HUES6 (cell line): ENCODE results near the gene PDE4D.
A peak's percentile ranks its signal among the peaks of the same experiment; 100 is the strongest.

Source experiments
- H3K27ac ChIP-seq: 2 replicates; pipeline ENCODE4 v1.7.0; 2013; ENCODE audit warnings: low read depth, mild to moderate bottlenecking, low read length, inconsistent platforms
- H3K27me3 ChIP-seq: 2 replicates; pipeline ENCODE4 v1.6.1; 2013; ENCODE audit warnings: low read length; ENCODE audit not compliant: control insufficient read depth, insufficient read depth
- H3K36me3 ChIP-seq: 2 replicates; pipeline ENCODE4 v1.6.1; 2013; ENCODE audit warnings: low read length; ENCODE audit not compliant: control insufficient read depth, insufficient read depth
- H3K4me1 ChIP-seq: 2 replicates; pipeline ENCODE4 v1.6.1; 2013; ENCODE audit warnings: low read length; ENCODE audit not compliant: control insufficient read depth, insufficient read depth
- H3K4me3 ChIP-seq: 2 replicates; pipeline ENCODE4 v1.5.1; 2013; ENCODE audit warnings: low read depth, low read length
- H3K9ac ChIP-seq: one replicate; pipeline ENCODE4 v1.6.1; 2013; ENCODE audit warnings: mild to moderate bottlenecking, low read length
- H3K9me3 ChIP-seq: 2 replicates; pipeline ENCODE4 v1.6.1; 2013; ENCODE audit warnings: low read depth, low read length; ENCODE audit not compliant: control insufficient read depth, insufficient read depth

Gene PDE4D

DNA sequence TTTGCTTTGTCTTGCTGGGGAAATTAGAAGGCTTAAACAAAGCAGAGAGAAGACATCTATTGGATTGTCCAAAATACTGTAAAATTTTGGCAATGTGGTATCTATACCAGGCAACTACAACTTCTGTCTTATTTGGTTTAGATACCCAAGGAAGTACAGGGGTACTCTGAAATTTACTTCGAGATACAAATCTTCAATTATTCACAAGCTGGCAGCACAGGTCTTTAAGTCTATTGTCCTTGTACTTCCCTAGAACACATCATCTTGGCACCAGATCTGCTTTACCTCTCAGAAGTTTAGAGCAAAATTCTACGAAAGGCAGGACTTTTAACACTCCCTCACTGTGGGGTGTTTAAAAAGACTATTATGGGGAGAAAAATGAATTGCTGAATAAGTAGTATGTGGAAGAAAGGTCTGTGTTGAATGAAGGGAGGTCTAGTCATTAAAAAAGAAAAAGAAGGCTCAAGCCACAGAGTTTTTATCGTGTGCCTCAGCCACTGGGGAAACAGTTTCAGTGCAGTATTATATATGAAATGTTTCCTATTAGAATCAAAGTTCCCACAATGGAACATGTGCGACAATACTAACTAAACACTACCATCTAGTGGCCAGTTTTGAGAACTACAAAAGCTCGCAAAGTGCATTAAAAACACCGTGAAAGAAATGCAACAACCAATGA, 93.7 kb downstream of the PDE4D start:
- no peak overlapping the region for H3K27ac ChIP-seq
- H3K36me3 ChIP-seq: no peaks in the 10 kb centered on the region
- peak overlapping the region; percentile 30; the same call in 1 of the 2 replicates for H3K4me3 ChIP-seq
- H3K9me3 ChIP-seq: no peaks in the 10 kb centered on the region
- no peak overlapping the region for H3K9ac ChIP-seq
- H3K27me3 ChIP-seq: no peaks in the 10 kb centered on the region
- H3K4me1 ChIP-seq: peaks cover 15% of the 10 kb centered on the region

DNA sequence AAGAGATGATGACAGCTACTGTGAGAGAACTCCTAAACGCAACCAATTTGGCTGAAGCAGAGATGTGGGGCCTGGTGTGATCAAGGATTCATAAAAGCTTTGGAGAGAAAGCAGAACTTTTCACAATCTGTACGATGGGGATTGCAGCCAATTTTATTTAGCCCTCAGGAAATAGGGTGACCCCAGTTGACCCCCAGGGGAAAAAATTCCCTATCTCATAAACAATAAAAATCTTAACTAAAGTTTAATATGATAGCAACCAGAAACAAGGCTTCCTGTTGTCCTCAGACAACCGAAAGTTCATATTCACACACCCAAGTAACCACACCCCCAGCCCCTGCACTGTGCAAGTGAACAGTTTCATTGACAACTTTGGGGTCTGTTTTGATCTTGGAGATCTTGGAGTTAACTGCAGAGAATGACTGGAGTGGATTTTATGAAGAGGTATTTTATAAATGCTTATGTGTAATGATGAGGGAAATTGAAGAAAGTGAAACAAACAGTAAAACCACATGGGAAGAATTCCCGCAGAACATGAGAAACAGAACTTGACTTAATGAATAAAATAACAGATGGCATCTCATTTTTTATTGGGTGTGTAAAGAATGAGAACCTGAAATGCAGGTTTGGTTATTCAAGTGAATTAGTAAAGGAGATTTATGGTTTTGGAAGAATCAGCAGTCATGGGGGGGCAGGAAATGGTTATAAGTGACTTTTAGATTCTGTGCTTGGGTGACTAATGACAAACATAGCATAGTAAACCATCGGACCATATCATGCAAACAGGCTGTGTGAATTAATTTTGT, 94.5 kb downstream of the PDE4D start:
- Histone ChIP-seq H3K27ac (no peak overlapping the region), H3K27me3 (no peaks in the 10 kb centered on the region), H3K4me3 (no peak overlapping the region), H3K4me1 (peaks cover 18% of the 10 kb centered on the region), H3K36me3 (no peaks in the 10 kb centered on the region), H3K9ac (no peak overlapping the region), H3K9me3 (no peaks in the 10 kb centered on the region)

DNA sequence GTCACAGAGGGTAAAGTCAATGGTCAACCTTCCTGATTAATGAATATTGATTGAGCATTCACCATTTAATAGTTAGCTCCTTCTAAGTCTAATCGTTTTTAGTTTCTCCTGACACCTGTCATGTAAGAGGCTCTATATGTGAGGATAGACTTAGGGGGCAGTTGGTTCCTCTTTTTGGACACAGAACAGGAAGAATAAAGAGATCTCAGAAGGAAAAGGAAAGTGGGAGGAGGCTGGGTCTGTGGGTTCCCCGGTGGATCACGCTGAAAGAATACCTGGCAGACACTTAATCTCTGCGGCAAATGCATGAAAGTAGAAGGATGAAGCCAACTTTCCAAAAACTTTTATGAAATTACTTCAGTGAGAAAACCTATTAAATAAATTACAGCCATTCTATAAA, 98.4 kb downstream of the PDE4D start:
- H3K4me1 ChIP-seq: peaks cover 17% of the 10 kb centered on the region
- H3K4me3 ChIP-seq: no peak overlapping the region
- H3K27me3 ChIP-seq: no peaks in the 10 kb centered on the region
- H3K9me3 ChIP-seq: no peaks in the 10 kb centered on the region
- H3K27ac ChIP-seq: no peak overlapping the region
- no peak overlapping the region for H3K9ac ChIP-seq
- no peaks in the 10 kb centered on the region for H3K36me3 ChIP-seq

DNA sequence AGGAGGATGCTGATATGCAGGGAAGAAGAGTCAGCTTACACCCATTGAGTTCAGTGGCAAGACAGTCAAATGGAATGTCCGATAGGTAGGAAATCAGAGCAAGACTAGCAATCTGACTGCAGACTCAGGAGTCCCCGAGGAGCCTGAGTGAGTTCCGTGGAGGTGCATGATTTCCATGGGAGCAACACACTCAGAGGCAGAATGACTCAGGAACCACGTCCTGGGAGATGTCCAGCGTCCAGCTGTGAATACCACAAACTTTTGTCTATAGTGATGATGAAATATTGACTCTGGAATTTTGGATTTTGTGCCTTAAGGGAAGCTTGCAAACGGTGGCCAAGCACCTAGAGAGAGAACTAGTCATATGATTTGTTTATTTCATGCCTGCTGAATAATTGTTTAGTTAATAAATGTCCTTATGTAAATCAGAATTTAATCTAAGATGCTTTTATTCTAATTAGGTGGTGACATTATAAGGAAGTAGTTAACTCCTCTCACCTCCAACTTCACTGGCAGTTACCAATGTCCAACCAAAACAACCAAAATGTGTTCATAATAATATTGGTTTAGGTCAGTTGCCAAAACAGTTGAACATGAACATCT, 100.4 kb downstream of the PDE4D start:
- H3K4me3 ChIP-seq: no peak overlapping the region
- no peaks in the 10 kb centered on the region for H3K36me3 ChIP-seq
- no peak overlapping the region for H3K9ac ChIP-seq
- no peak overlapping the region for H3K27ac ChIP-seq
- H3K27me3 ChIP-seq: no peaks in the 10 kb centered on the region
- no peaks in the 10 kb centered on the region for H3K9me3 ChIP-seq
- peaks cover 18% of the 10 kb centered on the region; the same call in 1 of the 2 replicates for H3K4me1 ChIP-seq

DNA sequence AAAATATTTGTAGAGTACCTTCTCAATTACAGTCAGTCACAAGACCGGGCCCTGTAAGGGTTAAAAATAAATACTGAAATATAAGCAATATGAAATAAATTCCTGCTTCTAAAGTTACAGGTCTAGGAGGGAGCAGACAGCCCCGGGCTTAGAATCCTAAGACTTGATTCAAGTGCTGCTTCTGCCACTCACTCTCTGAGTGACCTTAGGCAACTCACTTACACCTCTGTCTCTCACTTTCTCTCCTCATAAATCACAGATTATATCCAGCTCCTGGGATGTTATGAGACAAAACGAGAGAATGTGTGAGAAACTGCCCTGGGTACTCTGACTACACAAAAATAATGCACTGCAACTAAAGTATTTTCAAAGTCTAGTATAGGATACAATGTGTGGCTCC, 101.9 kb downstream of the PDE4D start:
- Histone ChIP-seq H3K9me3 (no peaks in the 10 kb centered on the region), H3K27ac (no peak overlapping the region), H3K4me1 (peaks cover 18% of the 10 kb centered on the region; the same call in 1 of the 2 replicates), H3K27me3 (no peaks in the 10 kb centered on the region), H3K36me3 (no peaks in the 10 kb centered on the region), H3K4me3 (no peak overlapping the region), H3K9ac (no peak overlapping the region)

DNA sequence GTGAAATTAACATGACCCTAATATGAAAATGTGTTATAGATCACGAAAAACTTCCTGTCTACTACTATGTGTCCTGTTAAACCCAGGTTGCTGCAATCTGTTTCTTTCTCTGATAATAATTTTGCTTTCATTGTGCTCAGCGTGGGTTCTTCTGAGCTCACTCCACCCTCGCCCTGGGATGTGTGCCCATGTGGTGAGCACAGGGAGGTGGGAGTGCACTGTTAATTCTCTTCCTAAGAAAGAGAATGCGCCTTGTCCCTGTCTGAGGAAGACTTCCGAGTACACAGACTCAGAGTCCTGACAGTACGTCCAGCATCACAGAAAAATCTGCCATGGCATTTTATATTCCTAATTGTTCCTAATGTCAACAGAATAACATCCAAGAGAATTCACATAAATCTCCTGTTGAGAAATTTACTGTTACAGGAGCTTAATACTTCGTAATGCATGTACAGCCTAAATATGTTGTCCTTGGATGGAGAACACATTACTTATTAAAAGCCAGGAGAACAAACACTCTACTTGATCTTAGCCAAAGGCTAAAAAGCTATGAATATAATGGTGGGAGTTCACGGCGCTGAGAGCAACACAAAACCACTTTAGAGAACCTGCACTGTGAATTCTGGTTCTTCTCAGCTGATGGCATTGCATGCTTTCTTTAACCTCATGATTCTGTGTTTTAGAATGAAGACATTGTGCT, 102.6 kb downstream of the PDE4D start:
- no peaks in the 10 kb centered on the region for H3K9me3 ChIP-seq
- H3K27ac ChIP-seq: no peak overlapping the region
- no peaks in the 10 kb centered on the region for H3K27me3 ChIP-seq
- no peak overlapping the region for H3K4me3 ChIP-seq
- no peaks in the 10 kb centered on the region for H3K36me3 ChIP-seq
- no peak overlapping the region for H3K9ac ChIP-seq
- H3K4me1 ChIP-seq: peaks cover 18% of the 10 kb centered on the region; the same call in 1 of the 2 replicates

DNA sequence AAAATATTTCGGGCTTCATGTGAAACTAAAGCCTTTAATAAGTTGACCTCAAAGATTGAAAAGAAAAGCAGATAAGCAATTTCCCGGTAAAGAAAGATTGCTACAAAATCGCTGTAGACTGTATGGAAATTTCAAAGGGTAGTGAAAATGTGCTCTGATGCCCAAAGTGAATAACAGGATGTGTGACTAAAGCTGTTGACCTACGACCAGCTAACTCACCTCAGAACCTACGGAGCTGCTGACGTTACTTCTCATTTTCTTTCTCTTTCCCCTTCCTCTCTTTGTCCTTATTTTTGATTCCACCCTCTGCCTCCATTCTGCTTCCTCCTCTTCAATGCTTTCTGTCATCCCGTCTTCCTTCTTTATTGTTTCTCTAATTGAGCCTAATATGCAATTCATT, 103.2 kb downstream of the PDE4D start:
- no peak overlapping the region for H3K27ac ChIP-seq
- H3K36me3 ChIP-seq: no peaks in the 10 kb centered on the region
- H3K4me3 ChIP-seq: no peak overlapping the region

DNA sequence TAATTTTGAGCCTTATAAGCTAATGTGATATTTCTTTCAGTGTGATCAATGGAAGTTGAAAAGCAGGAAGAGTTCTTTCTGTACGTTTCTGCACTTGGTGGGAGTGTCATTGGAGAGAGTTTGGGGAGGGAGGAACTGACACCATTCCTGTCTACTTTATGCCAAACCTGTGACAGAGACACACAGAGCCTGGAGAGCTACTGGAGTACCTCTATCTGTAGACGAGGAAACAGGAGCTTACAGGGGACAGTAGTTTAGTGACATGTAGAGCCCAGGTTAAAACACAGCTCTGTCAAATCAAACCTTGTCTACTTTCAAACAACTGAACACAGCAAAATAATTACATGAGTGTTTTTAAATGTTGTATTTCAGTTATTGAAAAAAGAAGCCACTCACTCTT, 103.6 kb downstream of the PDE4D start:
- Histone ChIP-seq H3K27ac (no peak overlapping the region), H3K9me3 (no peaks in the 10 kb centered on the region), H3K27me3 (no peaks in the 10 kb centered on the region), H3K4me1 (peaks cover 18% of the 10 kb centered on the region; the same call in 1 of the 2 replicates), H3K9ac (no peak overlapping the region), H3K4me3 (no peak overlapping the region), H3K36me3 (no peaks in the 10 kb centered on the region)

More for the DNA sequence above, 103.2 kb downstream of the PDE4D start:
- Histone ChIP-seq H3K4me1 (peaks cover 18% of the 10 kb centered on the region; the same call in 1 of the 2 replicates), H3K9ac (no peak overlapping the region), H3K27me3 (no peaks in the 10 kb centered on the region), H3K9me3 (no peaks in the 10 kb centered on the region)

DNA sequence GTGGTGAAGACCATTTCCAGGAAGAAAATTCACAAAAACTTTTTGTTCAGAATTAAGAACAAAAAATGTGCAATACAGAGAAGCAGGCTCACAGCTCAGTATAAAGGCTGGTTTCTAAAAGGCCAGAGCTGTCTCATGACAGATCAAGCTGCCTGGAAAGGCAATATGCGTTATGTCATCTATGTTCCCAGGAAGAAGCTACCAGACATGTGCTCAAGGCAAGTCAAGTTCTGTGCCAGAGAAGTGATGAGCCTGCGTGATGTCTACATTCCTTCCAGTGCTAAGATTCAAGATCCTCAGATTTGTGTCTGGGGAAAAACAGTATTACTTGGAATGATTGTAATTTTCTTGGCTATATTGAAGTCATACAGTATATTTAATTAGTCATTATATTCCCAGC, 104.3 kb downstream of the PDE4D start:
- no peaks in the 10 kb centered on the region for H3K9me3 ChIP-seq
- H3K4me1 ChIP-seq: peaks cover 16% of the 10 kb centered on the region; the same call in 1 of the 2 replicates
- no peaks in the 10 kb centered on the region for H3K36me3 ChIP-seq
- H3K9ac ChIP-seq: no peak overlapping the region
- no peaks in the 10 kb centered on the region for H3K27me3 ChIP-seq
- no peak overlapping the region for H3K27ac ChIP-seq
- no peak overlapping the region for H3K4me3 ChIP-seq

DNA sequence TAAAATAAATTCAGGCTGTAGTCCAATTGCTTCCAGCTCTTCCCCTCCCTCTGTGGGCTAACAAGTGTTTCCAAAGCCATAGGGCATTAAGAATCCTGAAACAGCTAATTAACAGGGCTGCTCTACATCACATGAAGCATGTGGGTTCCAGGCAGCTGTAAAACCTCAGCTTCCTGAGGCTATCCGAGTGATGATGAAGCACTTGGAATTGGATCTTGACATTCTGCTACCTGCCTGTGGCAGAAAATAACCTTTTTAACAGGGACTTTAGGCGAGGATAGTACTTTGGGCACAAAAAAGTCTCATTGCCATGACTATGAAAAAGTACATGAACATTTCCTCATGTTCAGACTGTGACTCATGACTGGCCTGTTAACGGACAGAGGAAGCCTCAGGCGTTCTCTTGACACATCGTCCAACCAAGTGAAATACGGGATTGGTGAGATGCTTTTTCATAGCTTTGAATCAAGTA, 107.2 kb downstream of the PDE4D start:
- Histone ChIP-seq H3K27ac (no peak overlapping the region), H3K27me3 (no peaks in the 10 kb centered on the region), H3K4me3 (no peak overlapping the region), H3K9me3 (no peaks in the 10 kb centered on the region), H3K4me1 (peaks cover 12% of the 10 kb centered on the region; the same call in 1 of the 2 replicates), H3K36me3 (no peaks in the 10 kb centered on the region), H3K9ac (no peak overlapping the region)
